Brain microvascular endothelial cell (primary cell): ENCODE results near the gene ZNF511.

Experiments used
- DNase-seq: peaks from one replicate; pipeline ENCODE4 v3.0.0-alpha.2; 2020
- H3K27ac ChIP-seq: fragments of 250-450 bp; sonication (Bioruptor Pico); 2 replicates; pipeline ENCODE4 v1.5.1; 2020; ENCODE audit warnings: mild to moderate bottlenecking, moderate library complexity
- H3K27me3 ChIP-seq: fragments of 250-450 bp; sonication (Bioruptor Pico); replicated peaks from 2 replicates; pipeline ENCODE4 v1.5.1; 2020; ENCODE audit warnings: mild to moderate bottlenecking
- H3K36me3 ChIP-seq: fragments of 250-450 bp; sonication (Bioruptor Pico); replicated peaks from 2 replicates; pipeline ENCODE4 v1.5.1; 2020; ENCODE audit warnings: mild to moderate bottlenecking
- H3K4me3 ChIP-seq: 2 replicates; pipeline ENCODE4 v1.5.1; 2011; ENCODE audit warnings: low read depth, mild to moderate bottlenecking, control low read depth, low read length, moderate library complexity
- CTCF ChIP-seq: IDR thresholded peaks from 2 replicates; pipeline ENCODE4 v1.5.1; 2011; ENCODE audit warnings: low read depth, mild to moderate bottlenecking, moderate library complexity, low read length, control low read depth, inconsistent platforms; ENCODE audit errors: missing control alignments
- in situ Hi-C: cut with HindIII; loops from 2 replicates; pipeline ENCODE4 v1.10.0; 2017; ENCODE audit warnings: low sequenced_read_pairs, low pct_ligation_motif_present

The ZNF511 gene

GRCh38 chr10:133351408-133352318 is 42.9 kb downstream of the ZNF511 start:
- DNase-seq, result no peak
- no peaks in the 10 kb centered on the region for H3K27me3 ChIP-seq
- no peaks in the 10 kb centered on the region for H3K36me3 ChIP-seq
- H3K4me3 ChIP-seq, result no peak overlapping the region
- in situ Hi-C loops, result no loop called here
- no peak overlapping the region for H3K27ac ChIP-seq
- TF ChIP-seq CTCF, result peak; percentile 11

GRCh38 chr10:133353202-133353959 is 44.7 kb downstream of the ZNF511 start:
- peak; percentile 10 for TF ChIP-seq CTCF
- Histone ChIP-seq H3K36me3 (no peaks in the 10 kb centered on the region), H3K27ac (no peak overlapping the region), H3K4me3 (no peak overlapping the region), H3K27me3 (no peaks in the 10 kb centered on the region)
- in situ Hi-C loops, result no loop called here
- DNase-seq, result no peak

- no peak for TF ChIP-seq CTCF
- Histone ChIP-seq H3K36me3 (no peaks in the 10 kb centered on the region), H3K27ac (no peak overlapping the region), H3K27me3 (no peaks in the 10 kb centered on the region), H3K4me3 (no peak overlapping the region)
- no peak for DNase-seq
- in situ Hi-C loops, result no loop called here
Observed at GRCh38 chr10:133353988-133354605, 45.4 kb downstream of the ZNF511 start.

- TF ChIP-seq CTCF, result no peak
- Histone ChIP-seq H3K27me3 (no peaks in the 10 kb centered on the region), H3K36me3 (no peaks in the 10 kb centered on the region), H3K4me3 (no peak overlapping the region), H3K27ac (no peak overlapping the region)
- in situ Hi-C loops, result no loop called here
- DNase-seq, result no peak
Observed at GRCh38 chr10:133354672-133355240, 46.0 kb downstream of the ZNF511 start.

GRCh38 chr10:133355266-133355665 is 46.6 kb downstream of the ZNF511 start:
- TF ChIP-seq CTCF, result no peak
- no peak for DNase-seq
- no peaks in the 10 kb centered on the region for H3K36me3 ChIP-seq
- H3K4me3 ChIP-seq, result no peak overlapping the region
- H3K27me3 ChIP-seq, result no peaks in the 10 kb centered on the region
- in situ Hi-C loops, result no loop called here
- H3K27ac ChIP-seq, result no peak overlapping the region
